Measurements from ENCODE around the gene AZU1.

GRCh38 chr19:858868-859843, 31.5 kb downstream of the AZU1 start, which contains the start of gene CFD:
- no peak for TF ChIP-seq EZH2 (IDR thresholded peaks at IDR 0.05)
- TF ChIP-seq POLR2AphosphoS5 (IDR thresholded peaks at IDR 0.05; ENCODE audit: borderline replicate concordance, low read depth, low read length) = no peak

Data from SK-N-MC (cell line).